CD4-positive, alpha-beta T cell (primary cell): ENCODE measurements around the gene ZFX. TPM values are rescaled to one million over a fixed set of nuclear protein-coding genes. Genes with fewer than 3 reads are reported as not detected.

Source experiments
- ATAC-seq: fragments of 200-7000 bp; cut with Tn5 transposase; one replicate; pipeline ENCODE4 v1.10.0; 2022; ENCODE audit warnings: mild to moderate bottlenecking; ENCODE audit not compliant: poor library complexity
- CTCF ChIA-PET: fragments of 350-600 bp; sonication (Branson Sonifier 250); formaldehyde crosslinking; loops from one replicate; lab custom pipeline; 2021; ENCODE audit warnings: antibody characterized with exemption, inconsistent platforms; lab: Charles Lee
- POLR2A ChIA-PET: fragments of 350-600 bp; sonication (Branson Sonifier 250); formaldehyde crosslinking; loops from one replicate; lab custom pipeline; 2021; ENCODE audit warnings: antibody characterized with exemption, inconsistent platforms; lab: Charles Lee
- DNase-seq, 14 experiments: peaks; one replicate each; pipeline ENCODE4 v3.0.0-alpha.2; 2013 to 2020; ENCODE audit warnings: mixed read lengths in 2 of 14
- H3K27ac ChIP-seq, 2 donors: one replicate each; pipeline versions ENCODE4 v1.5.1 to v1.7.0; 2013; ENCODE audit warnings: low read length in 2 of 2, low read depth in 1 of 2, mild to moderate bottlenecking in 1 of 2
- H3K27me3 ChIP-seq, 2 experiments: 1 replicate in 1 of 2; 2 replicates in 1 of 2; pipeline versions ENCODE4 v1.6.1 to v1.7.0; 2013; ENCODE audit warnings: low read length in 2 of 2, control low read depth in 1 of 2, mild to moderate bottlenecking in 1 of 2, moderate library complexity in 1 of 2; ENCODE audit not compliant: insufficient read depth in 2 of 2, control insufficient read depth in 1 of 2
- H3K36me3 ChIP-seq: one replicate; pipeline ENCODE4 v1.6.1; 2013; ENCODE audit warnings: low read length, control low read depth; ENCODE audit not compliant: insufficient read depth
- H3K4me1 ChIP-seq: one replicate; pipeline ENCODE4 v1.6.1; 2013; ENCODE audit warnings: low read length, control low read depth; ENCODE audit not compliant: insufficient read depth
- H3K4me3 ChIP-seq: one replicate; pipeline ENCODE4 v1.5.1; 2013; ENCODE audit warnings: mild to moderate bottlenecking, low read length, moderate library complexity
- H3K9me3 ChIP-seq, 2 experiments: 1 replicate in 1 of 2; 2 replicates in 1 of 2; pipeline versions ENCODE4 v1.6.1 to v1.7.0; 2013; ENCODE audit warnings: low read length in 2 of 2, mild to moderate bottlenecking in 2 of 2, control low read depth in 1 of 2, moderate library complexity in 1 of 2; ENCODE audit not compliant: control insufficient read depth in 1 of 2, insufficient read depth in 1 of 2
- H3K27ac Mint-ChIP-seq: one replicate; pipeline ENCODE4 v1.8.0; 2020; ENCODE audit warnings: mixed read lengths
- H3K27me3 Mint-ChIP-seq: one replicate; pipeline ENCODE4 v1.8.0; 2021; ENCODE audit warnings: mixed read lengths
- H3K36me3 Mint-ChIP-seq: one replicate; pipeline ENCODE4 v1.8.0; 2021; ENCODE audit warnings: low read depth, mixed read lengths
- H3K4me1 Mint-ChIP-seq: one replicate; pipeline ENCODE4 v1.8.0; 2021; ENCODE audit warnings: low read depth, mixed read lengths
- H3K4me3 Mint-ChIP-seq: one replicate; pipeline ENCODE4 v1.8.0; 2020; ENCODE audit warnings: mild to moderate bottlenecking, mixed read lengths
- H3K9me3 Mint-ChIP-seq: one replicate; pipeline ENCODE4 v1.8.0; 2020; ENCODE audit warnings: mixed read lengths
- CTCF ChIP-seq: fragments of 200-600 bp; IDR thresholded peaks from one replicate; pipeline ENCODE4 v1.8.0; 2022; ENCODE audit warnings: antibody characterized with exemption, mild to moderate bottlenecking
- intact Hi-C, 2 experiments: fragments of 100-400 bp; cut with DNase I in 1 of 2; cut with micrococcal nuclease in 1 of 2; formaldehyde crosslinking; loops; one replicate each; pipeline versions ENCODE4 v1.15.1 to v1.9.0; 2023 to 2025; cut with DNase I, micrococcal nuclease
- total RNA-seq, 174 experiments: library from RNA in 2 of 174; stranded (reverse) in 2 of 174; gene quantifications; one replicate each; pipeline ENCODE4 v1.2.3 and lab custom pipeline; 2021 to 2026

Gene ZFX
- total RNA-seq, 2 experiments from 2014 or later: 44.2 to 50.1 TPM

GRCh38 chrX:24235084-24235710 lies 85.7 kb downstream of the ZFX start:
- Histone ChIP-seq H3K27me3 (no peaks in the 10 kb centered on the region), H3K27ac (no peak overlapping the region), H3K9me3 (no peaks in the 10 kb centered on the region), H3K36me3 (no peaks in the 10 kb centered on the region), H3K4me1 (no peaks in the 10 kb centered on the region), H3K4me3 (no peak overlapping the region)
- POLR2A ChIA-PET: no interaction called here
- peak in 1 of 14 experiments; percentile 2 for DNase-seq
- Mint-ChIP-seq H3K27me3 (no peaks in the 10 kb centered on the region), H3K9me3 (no peaks in the 10 kb centered on the region), H3K4me1 (no peaks in the 10 kb centered on the region), H3K27ac (no peak overlapping the region), H3K4me3 (no peak overlapping the region), H3K36me3 (no peaks in the 10 kb centered on the region)
- TF ChIP-seq CTCF: no peak
- ATAC-seq: no peak
- intact Hi-C loops: no loop called here
- CTCF ChIA-PET: no interaction called here

- Histone ChIP-seq H3K9me3 (no peaks in the 10 kb centered on the region), H3K27ac (no peak overlapping the region), H3K4me3 (no peak overlapping the region), H3K4me1 (no peaks in the 10 kb centered on the region), H3K36me3 (no peaks in the 10 kb centered on the region), H3K27me3 (no peaks in the 10 kb centered on the region)
- DNase-seq (peak in 4 of 14 experiments; percentile 22 to 49 (median 44)), ATAC-seq (peak; percentile 48)
- peak; percentile 36 for TF ChIP-seq CTCF
- no peaks in the 10 kb centered on the region for H3K4me1 Mint-ChIP-seq
- H3K27me3 Mint-ChIP-seq: no peaks in the 10 kb centered on the region
- no peaks in the 10 kb centered on the region for H3K9me3 Mint-ChIP-seq
- no peak overlapping the region for H3K27ac Mint-ChIP-seq
- H3K36me3 Mint-ChIP-seq: no peaks in the 10 kb centered on the region
- ChIA-PET POLR2A (no interaction called here), CTCF (interaction anchor here (0.6 to 1.2 kb wide), 2 partner anchors 147 to 150 kb away, joined by 3 to 4 read pairs; no protein-coding TSS in a partner anchor)
- intact Hi-C loops: loop anchor here (1.0 to 5.0 kb wide), 4 partner anchors 160 to 550 kb away; partner anchors contain the start of genes APOO (in 1 of the 2) and CXorf58 (in 1 of the 2)
- no peak overlapping the region for H3K4me3 Mint-ChIP-seq
Observed at GRCh38 chrX:24241822-24242648, 92.5 kb downstream of the ZFX start.

GRCh38 chrX:24242649-24243175 lies 93.2 kb downstream of the ZFX start:
- Mint-ChIP-seq H3K4me3 (no peak overlapping the region), H3K27ac (no peak overlapping the region), H3K4me1 (no peaks in the 10 kb centered on the region), H3K36me3 (no peaks in the 10 kb centered on the region), H3K27me3 (no peaks in the 10 kb centered on the region), H3K9me3 (no peaks in the 10 kb centered on the region)
- intact Hi-C loops: loop anchor here (1.0 to 5.0 kb wide), 4 partner anchors 160 to 550 kb away; partner anchors contain the start of genes APOO (in 1 of the 2) and CXorf58 (in 1 of the 2)
- peak in 2 of 14 experiments; percentile 4 to 10 for DNase-seq
- ATAC-seq: no peak
- no peak for TF ChIP-seq CTCF
- POLR2A ChIA-PET: no interaction called here
- CTCF ChIA-PET: interaction anchor here (0.6 to 1.2 kb wide), 2 partner anchors 148 to 150 kb away, joined by 3 to 4 read pairs; no protein-coding TSS in a partner anchor
- no peaks in the 10 kb centered on the region for H3K27me3 ChIP-seq
- no peaks in the 10 kb centered on the region for H3K4me1 ChIP-seq
- H3K9me3 ChIP-seq: no peaks in the 10 kb centered on the region
- no peaks in the 10 kb centered on the region for H3K36me3 ChIP-seq
- H3K4me3 ChIP-seq: no peak overlapping the region
- H3K27ac ChIP-seq: no peak overlapping the region
